AG10803 (cell line): ENCODE measurements around the gene MED7.

Experiments
- DNase-seq: peaks from one replicate; pipeline ENCODE4 v3.0.0; 2010; ENCODE audit warnings: low read depth
- H3K4me3 ChIP-seq: 2 replicates; pipeline ENCODE4 v1.5.1; 2011; ENCODE audit warnings: mild to moderate bottlenecking, low read length, control low read depth
- TF ChIP-seq, protein P1 (sequence below): conservative IDR thresholded peaks from 2 replicates; pipeline ENCODE4 v1.5.1; 2011; ENCODE audit warnings: mild to moderate bottlenecking, low read length, control low read depth, inconsistent platforms

The MED7 gene

DNA sequence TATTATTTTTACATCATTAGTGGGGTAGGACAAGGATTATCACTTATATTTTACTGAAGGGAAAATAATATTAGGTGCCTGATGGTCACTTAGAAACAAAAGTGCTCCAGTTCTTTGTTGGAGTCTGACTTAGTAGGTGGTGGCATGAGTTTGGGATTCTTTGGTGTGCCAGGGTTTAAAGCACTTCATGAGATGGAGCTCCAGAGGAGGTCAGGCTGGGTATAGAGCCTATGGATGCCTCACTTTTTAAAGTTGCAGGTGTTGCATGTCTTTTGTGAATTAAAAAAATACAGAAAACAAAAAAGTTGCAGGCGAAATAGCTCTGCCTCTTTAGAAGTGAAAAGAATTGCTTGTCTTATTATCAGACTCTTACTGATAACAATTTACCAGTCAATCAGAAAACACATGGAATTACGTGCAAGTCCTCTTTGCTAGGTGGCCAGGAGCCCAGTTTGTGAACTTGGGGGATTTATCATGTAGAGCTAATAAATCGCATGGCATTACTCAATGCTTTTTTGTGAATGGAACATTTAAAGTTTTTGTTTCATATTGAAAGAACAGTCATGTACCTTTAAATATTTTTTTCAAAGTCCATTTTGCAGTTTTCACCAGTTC lies 39.6 kb upstream of the MED7 start:
- DNase-seq, result no peak
- no peak overlapping the region for H3K4me3 ChIP-seq
- TF ChIP-seq, protein P1, sequence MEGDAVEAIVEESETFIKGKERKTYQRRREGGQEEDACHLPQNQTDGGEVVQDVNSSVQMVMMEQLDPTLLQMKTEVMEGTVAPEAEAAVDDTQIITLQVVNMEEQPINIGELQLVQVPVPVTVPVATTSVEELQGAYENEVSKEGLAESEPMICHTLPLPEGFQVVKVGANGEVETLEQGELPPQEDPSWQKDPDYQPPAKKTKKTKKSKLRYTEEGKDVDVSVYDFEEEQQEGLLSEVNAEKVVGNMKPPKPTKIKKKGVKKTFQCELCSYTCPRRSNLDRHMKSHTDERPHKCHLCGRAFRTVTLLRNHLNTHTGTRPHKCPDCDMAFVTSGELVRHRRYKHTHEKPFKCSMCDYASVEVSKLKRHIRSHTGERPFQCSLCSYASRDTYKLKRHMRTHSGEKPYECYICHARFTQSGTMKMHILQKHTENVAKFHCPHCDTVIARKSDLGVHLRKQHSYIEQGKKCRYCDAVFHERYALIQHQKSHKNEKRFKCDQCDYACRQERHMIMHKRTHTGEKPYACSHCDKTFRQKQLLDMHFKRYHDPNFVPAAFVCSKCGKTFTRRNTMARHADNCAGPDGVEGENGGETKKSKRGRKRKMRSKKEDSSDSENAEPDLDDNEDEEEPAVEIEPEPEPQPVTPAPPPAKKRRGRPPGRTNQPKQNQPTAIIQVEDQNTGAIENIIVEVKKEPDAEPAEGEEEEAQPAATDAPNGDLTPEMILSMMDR, result no peak

DNA sequence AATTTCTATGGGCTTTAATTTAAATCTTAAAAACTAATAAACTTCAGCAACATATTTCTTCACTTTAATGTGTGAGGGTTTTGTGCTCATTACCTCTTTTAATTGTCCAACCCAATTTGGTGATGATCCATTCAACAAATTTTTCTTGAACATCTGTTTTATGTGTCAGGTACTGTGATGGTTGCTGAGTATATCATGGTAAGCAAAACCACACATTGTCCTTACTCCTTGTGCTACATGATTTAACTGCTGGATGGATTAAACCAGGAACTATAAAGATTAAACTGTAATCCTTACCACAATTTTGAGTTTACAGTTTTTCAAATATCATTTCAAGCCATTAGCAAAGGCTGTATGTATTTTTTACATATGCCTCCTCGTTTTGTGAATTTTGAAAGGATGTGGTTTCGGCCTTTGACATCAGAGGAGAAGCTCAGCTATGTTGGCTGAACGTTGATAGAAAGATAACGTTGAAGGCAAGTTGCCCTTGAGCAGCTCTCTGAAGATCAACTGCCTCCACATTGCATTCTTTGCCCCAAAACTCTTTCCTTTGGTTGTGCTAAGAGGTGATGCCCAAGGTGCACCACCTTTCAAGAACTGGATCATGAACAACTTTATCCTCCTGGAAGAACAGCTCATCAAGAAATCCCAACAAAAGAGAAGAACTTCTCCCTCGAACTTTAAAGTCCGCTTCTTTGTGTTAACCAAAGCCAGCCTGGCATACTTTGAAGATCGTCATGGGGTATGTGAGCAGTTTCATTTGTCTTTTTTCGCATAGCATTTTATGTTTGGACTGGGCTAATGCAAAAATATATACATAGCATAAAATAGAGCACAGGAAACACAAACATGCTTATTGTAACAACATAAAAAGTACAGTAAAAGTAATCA lies 38.0 kb upstream of the MED7 start, which contains the start of gene ITK:
ITK (plus strand) TSS at position 467 of the 891 bp plus-strand sequence; CDS start at position 605, 138 bp downstream.
- TF ChIP-seq, protein P1, result no peak
- no peak for DNase-seq
- no peak within 1 kb of the TSS for H3K4me3 ChIP-seq

DNA sequence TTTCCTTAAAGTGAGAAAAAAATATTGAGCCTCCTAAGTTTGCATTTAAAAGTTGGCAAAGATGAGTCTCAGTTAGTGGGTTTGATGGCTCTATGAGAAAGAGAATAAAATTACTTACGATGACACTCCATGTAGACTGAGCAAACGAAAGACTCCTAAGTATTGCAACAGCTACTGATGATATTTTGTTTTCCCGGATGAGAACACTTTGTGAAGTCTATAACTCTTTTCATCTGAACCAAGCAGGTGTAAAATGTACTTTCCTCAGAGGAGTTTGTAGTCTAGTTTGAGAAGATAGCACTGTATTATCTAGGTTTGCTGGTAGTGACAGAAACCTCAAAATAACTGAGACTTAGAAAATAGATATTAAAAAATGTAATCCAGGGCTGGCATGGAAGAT lies 36.3 kb upstream of the MED7 start:
- DNase-seq, result no peak
- H3K4me3 ChIP-seq, result no peak overlapping the region
- TF ChIP-seq, protein P1, result no peak

DNA sequence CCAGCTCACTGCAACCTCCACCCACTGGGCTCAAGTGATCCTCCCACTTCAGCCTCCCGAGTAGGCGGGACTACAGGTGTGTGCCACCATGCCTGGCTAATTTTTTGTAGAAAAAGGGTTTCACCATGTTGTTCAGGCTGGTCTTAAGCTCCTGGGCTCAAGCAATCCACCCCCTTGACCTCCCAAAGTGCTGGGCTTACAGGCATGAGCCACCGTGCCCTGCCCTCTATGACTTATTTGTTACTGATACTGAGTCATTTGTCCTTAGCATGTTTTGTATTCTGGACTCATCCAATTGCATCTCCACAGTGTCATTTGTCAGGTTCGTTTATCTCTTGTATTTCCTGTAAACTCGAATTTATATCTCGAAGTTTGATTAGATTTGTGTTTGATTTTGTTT lies 35.3 kb upstream of the MED7 start:
- DNase-seq, result no peak
- TF ChIP-seq, protein P1, result no peak
- H3K4me3 ChIP-seq, result no peak overlapping the region

DNA sequence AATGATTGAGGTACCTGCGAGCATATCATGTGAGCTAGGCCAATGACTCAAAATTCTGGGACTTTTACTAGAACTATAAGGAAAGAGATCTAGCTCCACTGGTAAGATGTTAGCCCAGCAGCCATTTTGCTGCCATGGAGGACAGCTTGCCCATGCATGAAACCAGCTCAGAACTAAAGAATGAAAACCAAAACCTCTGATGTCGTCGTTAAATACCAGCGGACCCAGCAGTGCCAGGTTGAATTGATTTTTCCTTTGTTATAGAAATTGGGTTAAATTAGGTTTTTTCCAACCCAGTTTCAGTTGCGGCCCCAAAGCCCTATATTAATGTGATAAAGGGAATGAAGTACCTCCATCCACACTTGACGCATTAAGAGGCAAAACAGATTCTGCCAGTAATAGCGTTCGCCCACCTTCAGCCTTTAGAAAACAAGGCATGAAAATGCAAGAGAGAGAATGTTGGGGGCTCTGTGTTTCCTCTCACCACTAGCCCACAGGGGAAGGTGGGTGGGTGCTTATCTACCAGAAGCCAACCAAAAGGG lies 32.5 kb upstream of the MED7 start:
- no peak overlapping the region for H3K4me3 ChIP-seq
- no peak for DNase-seq
- TF ChIP-seq, protein P1, result no peak

DNA sequence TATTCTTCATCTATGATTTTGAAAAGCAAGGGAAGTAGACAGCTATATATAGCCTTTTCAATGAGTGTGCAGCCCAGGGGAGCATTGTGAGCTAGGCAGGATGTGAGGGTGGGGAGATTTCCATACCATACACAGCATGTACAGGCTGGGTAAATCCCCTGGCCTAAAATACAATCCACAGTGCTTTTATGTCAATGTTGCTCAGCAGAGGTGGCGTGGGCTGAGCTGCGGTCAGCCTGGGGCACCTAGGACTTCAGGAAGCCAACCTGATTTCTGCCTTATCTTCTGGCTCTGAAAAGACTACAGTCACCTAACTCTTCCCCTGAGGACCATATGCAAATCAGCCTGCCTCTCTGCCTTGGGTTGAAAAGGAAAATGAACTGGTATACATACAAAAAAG lies 29.7 kb upstream of the MED7 start:
- no peak for DNase-seq
- TF ChIP-seq, protein P1, result no peak
- H3K4me3 ChIP-seq, result no peak overlapping the region
